ENCODE data around the gene NTM.

NTM gene

GRCh38 chr11:132222345-132222744 lies 851.9 kb downstream of the NTM start:
- no peak for DNase-seq (ENCODE audit: low spot score)
- no peak for TF ChIP-seq CTCF (IDR thresholded peaks at IDR 0.05; ENCODE audit: extremely low read depth, missing control alignments)

- DNase-seq (ENCODE audit: low spot score): no peak
- no peak for TF ChIP-seq CTCF (IDR thresholded peaks at IDR 0.05; ENCODE audit: extremely low read depth, missing control alignments)
Observed at GRCh38 chr11:132226522-132226921, 856.1 kb downstream of the NTM start.

GRCh38 chr11:132228746-132229325 lies 858.4 kb downstream of the NTM start:
- TF ChIP-seq CTCF (IDR thresholded peaks at IDR 0.05; ENCODE audit: extremely low read depth, missing control alignments): no peak
- DNase-seq (ENCODE audit: low spot score): no peak

GRCh38 chr11:132231656-132232347 lies 861.4 kb downstream of the NTM start:
- DNase-seq (ENCODE audit: low spot score): no peak
- no peak for TF ChIP-seq CTCF (IDR thresholded peaks at IDR 0.05; ENCODE audit: extremely low read depth, missing control alignments)

- TF ChIP-seq CTCF (IDR thresholded peaks at IDR 0.05; ENCODE audit: extremely low read depth, missing control alignments): no peak
- no peak for DNase-seq (ENCODE audit: low spot score)
Observed at GRCh38 chr11:132234878-132235277, 864.5 kb downstream of the NTM start.

- DNase-seq (ENCODE audit: low spot score): no peak
- TF ChIP-seq CTCF (IDR thresholded peaks at IDR 0.05; ENCODE audit: extremely low read depth, missing control alignments): no peak
Observed at GRCh38 chr11:132237781-132238180, 867.4 kb downstream of the NTM start.

- no peak for TF ChIP-seq CTCF (IDR thresholded peaks at IDR 0.05; ENCODE audit: extremely low read depth, missing control alignments)
- no peak for DNase-seq (ENCODE audit: low spot score)
Observed at GRCh38 chr11:132238331-132238866, 868.0 kb downstream of the NTM start.
